Smooth muscle cell (in vitro differentiated cells): Measurements from ENCODE around the gene SRRM2. TPM values are rescaled to one million over a fixed set of nuclear protein-coding genes. Genes with fewer than 3 reads are reported as not detected.

Experiments
- DNase-seq: peaks from one replicate; lab custom pipeline; 2025; ENCODE audit not compliant: unreplicated experiment; lab: John Stamatoyannopoulos, UW
- H2AFZ ChIP-seq: fragments of 200-600 bp; sonication (generic); 2 replicates; pipeline ENCODE4 v1.6.0; 2016; ENCODE audit warnings: antibody characterized with exemption, low read depth, mild to moderate bottlenecking
- H3F3A ChIP-seq: fragments of 200-600 bp; sonication (generic); 2 replicates; pipeline ENCODE4 v1.6.0; 2017; ENCODE audit warnings: antibody characterized with exemption, low read depth
- H3K27ac ChIP-seq: fragments of 200-600 bp; sonication (generic); 2 replicates; pipeline ENCODE4 v1.5.1; 2016; ENCODE audit warnings: low read depth, mild to moderate bottlenecking
- H3K27me3 ChIP-seq: fragments of 200-600 bp; sonication (generic); 2 replicates; pipeline ENCODE4 v1.6.1; 2016; ENCODE audit warnings: low read depth, mild to moderate bottlenecking
- H3K36me3 ChIP-seq: fragments of 200-600 bp; sonication (generic); 2 replicates; pipeline ENCODE4 v1.5.1; 2016; ENCODE audit warnings: low read depth
- H3K4me1 ChIP-seq: fragments of 200-600 bp; sonication (generic); 2 replicates; pipeline ENCODE4 v1.5.1; 2016; ENCODE audit warnings: low read depth
- H3K4me2 ChIP-seq: fragments of 200-600 bp; sonication (generic); 2 replicates; pipeline ENCODE4 v1.6.0; 2016; ENCODE audit warnings: mild to moderate bottlenecking
- H3K4me3 ChIP-seq: fragments of 200-600 bp; sonication (generic); 2 replicates; pipeline ENCODE4 v1.5.1; 2016; ENCODE audit warnings: mild to moderate bottlenecking
- H3K79me2 ChIP-seq: fragments of 200-600 bp; sonication (generic); 2 replicates; pipeline ENCODE4 v1.6.0; 2016; ENCODE audit warnings: low read depth, mild to moderate bottlenecking
- H3K9ac ChIP-seq: fragments of 200-600 bp; sonication (generic); 2 replicates; pipeline ENCODE4 v1.6.0; 2016; ENCODE audit warnings: low read depth
- H3K9me3 ChIP-seq: fragments of 200-600 bp; sonication (generic); replicated peaks from 2 replicates; pipeline ENCODE4 v1.5.1; 2016; ENCODE audit warnings: low read depth
- H4K20me1 ChIP-seq: fragments of 200-600 bp; sonication (generic); 2 replicates; pipeline ENCODE4 v1.6.0; 2016; ENCODE audit warnings: low read depth
- CTCF ChIP-seq: fragments of 200-600 bp; sonication (generic); IDR thresholded peaks from 2 replicates; pipeline ENCODE4 v1.5.1; 2017; ENCODE audit warnings: borderline replicate concordance, mild to moderate bottlenecking, antibody characterized with exemption; ENCODE audit not compliant: insufficient read depth, poor library complexity, severe bottlenecking
- WGBS: methylation state at CpG from one replicate; pipeline ENCODE4 v1.1.7; 2016; ENCODE audit warnings: low lambda C conversion rate; 5-methylcytosine and 5-hydroxymethylcytosine counted together
- polyA plus RNA-seq: library from polyadenylated mRNA; unstranded; fragments of >200 nt; fragmentation: Nextera tagmentation; extraction: Ambion mirVana; gene quantifications from 2 replicates; pipeline ENCODE4 v1.2.1, GENCODE V29; 2016
- total RNA-seq: library from RNA; depleted of rRNA; stranded (reverse); fragments of >200 nt; gene quantifications from 2 replicates; pipeline ENCODE4 v1.2.3, GENCODE V29; 2014

SRRM2 gene
- total and polyA plus RNA-seq, 2 experiments from 2014 or later, result 125 to 280 TPM

GRCh38 chr16:2710711-2711231 lies 41.7 kb upstream of the SRRM2 start:
- Histone ChIP-seq H3K9ac (no peak overlapping the region), H3K27ac (no peak overlapping the region), H3K36me3 (no peaks in the 10 kb centered on the region), H3K4me3 (no peak overlapping the region), H3K4me1 (no peaks in the 10 kb centered on the region), H3K4me2 (no peak overlapping the region), H4K20me1 (peaks cover 29% of the 10 kb centered on the region), H3F3A (no peaks in the 10 kb centered on the region), H3K79me2 (no peaks in the 10 kb centered on the region), H3K27me3 (no peaks in the 10 kb centered on the region), H3K9me3 (no peaks in the 10 kb centered on the region), H2AFZ (no peak overlapping the region)
- 93% methylated on average over 10 of the region's 11 CpGs for WGBS
- DNase-seq, result no peak
- TF ChIP-seq CTCF, result no peak

- Histone ChIP-seq H3K4me3 (no peak overlapping the region), H3K36me3 (no peaks in the 10 kb centered on the region), H4K20me1 (peaks cover 29% of the 10 kb centered on the region), H3K4me1 (no peaks in the 10 kb centered on the region), H3K9me3 (no peaks in the 10 kb centered on the region), H2AFZ (no peak overlapping the region), H3F3A (no peaks in the 10 kb centered on the region), H3K4me2 (no peak overlapping the region), H3K27me3 (no peaks in the 10 kb centered on the region), H3K79me2 (no peaks in the 10 kb centered on the region), H3K9ac (no peak overlapping the region), H3K27ac (no peak overlapping the region)
- TF ChIP-seq CTCF, result no peak
- no peak for DNase-seq
- 86% methylated on average over 19 of the region's 22 CpGs for WGBS
Measured at GRCh38 chr16:2711370-2712062, 40.9 kb upstream of the SRRM2 start.

GRCh38 chr16:2712063-2712441 lies 40.4 kb upstream of the SRRM2 start:
- H3K4me3 ChIP-seq, result no peak overlapping the region
- no peak overlapping the region for H3K27ac ChIP-seq
- TF ChIP-seq CTCF, result no peak
- H2AFZ ChIP-seq, result no peak overlapping the region
- peaks cover 29% of the 10 kb centered on the region for H4K20me1 ChIP-seq
- no peaks in the 10 kb centered on the region for H3K9me3 ChIP-seq
- no peaks in the 10 kb centered on the region for H3K27me3 ChIP-seq
- 90% methylated on average over 14 of the region's 14 CpGs for WGBS
- no peak overlapping the region for H3K4me2 ChIP-seq
- no peaks in the 10 kb centered on the region for H3F3A ChIP-seq
- H3K79me2 ChIP-seq, result no peaks in the 10 kb centered on the region
- H3K4me1 ChIP-seq, result no peaks in the 10 kb centered on the region
- no peaks in the 10 kb centered on the region for H3K36me3 ChIP-seq
- H3K9ac ChIP-seq, result no peak overlapping the region
- DNase-seq, result no peak

- Histone ChIP-seq H3K79me2 (no peaks in the 10 kb centered on the region), H3K4me3 (no peak overlapping the region), H3K27me3 (no peaks in the 10 kb centered on the region), H3K4me2 (no peak overlapping the region), H3K27ac (no peak overlapping the region), H3F3A (no peaks in the 10 kb centered on the region), H3K9ac (no peak overlapping the region), H2AFZ (no peak overlapping the region), H3K4me1 (no peaks in the 10 kb centered on the region), H4K20me1 (peaks cover 29% of the 10 kb centered on the region), H3K9me3 (no peaks in the 10 kb centered on the region), H3K36me3 (no peaks in the 10 kb centered on the region)
- DNase-seq, result no peak
- WGBS, result 91% methylated on average over 21 of the region's 21 CpGs
- no peak for TF ChIP-seq CTCF
Measured at GRCh38 chr16:2712546-2712945, 39.9 kb upstream of the SRRM2 start.
